ENCODE data around the gene SLC35F3.

DNA sequence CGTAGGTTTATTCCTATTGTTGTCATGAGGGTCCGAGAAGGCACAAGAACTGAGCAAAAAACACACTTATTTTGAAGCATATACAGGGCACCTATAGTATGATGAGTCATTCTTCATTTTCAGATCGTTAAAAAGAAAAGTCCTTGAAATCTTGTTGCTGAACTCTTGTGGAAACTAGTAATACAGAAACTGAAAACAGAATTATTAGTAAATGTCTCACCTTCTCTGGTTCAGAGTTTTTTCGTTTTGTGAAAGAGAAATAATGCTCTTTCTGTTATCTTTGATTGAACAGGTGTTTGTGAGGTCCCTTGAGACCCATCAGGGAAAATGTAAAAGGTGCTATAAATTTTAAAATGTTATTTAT, 366.7 kb downstream of the SLC35F3 start:
- TF ChIP-seq, protein P1, sequence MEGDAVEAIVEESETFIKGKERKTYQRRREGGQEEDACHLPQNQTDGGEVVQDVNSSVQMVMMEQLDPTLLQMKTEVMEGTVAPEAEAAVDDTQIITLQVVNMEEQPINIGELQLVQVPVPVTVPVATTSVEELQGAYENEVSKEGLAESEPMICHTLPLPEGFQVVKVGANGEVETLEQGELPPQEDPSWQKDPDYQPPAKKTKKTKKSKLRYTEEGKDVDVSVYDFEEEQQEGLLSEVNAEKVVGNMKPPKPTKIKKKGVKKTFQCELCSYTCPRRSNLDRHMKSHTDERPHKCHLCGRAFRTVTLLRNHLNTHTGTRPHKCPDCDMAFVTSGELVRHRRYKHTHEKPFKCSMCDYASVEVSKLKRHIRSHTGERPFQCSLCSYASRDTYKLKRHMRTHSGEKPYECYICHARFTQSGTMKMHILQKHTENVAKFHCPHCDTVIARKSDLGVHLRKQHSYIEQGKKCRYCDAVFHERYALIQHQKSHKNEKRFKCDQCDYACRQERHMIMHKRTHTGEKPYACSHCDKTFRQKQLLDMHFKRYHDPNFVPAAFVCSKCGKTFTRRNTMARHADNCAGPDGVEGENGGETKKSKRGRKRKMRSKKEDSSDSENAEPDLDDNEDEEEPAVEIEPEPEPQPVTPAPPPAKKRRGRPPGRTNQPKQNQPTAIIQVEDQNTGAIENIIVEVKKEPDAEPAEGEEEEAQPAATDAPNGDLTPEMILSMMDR (IDR thresholded peaks at IDR 0.05) = no peak
- TF ChIP-seq POLR2A (IDR thresholded peaks at IDR 0.05) = no peak

All from Peyer's patch (tissue), 4 donors.